Stimulated activated naive B cell treated with anti-CD40 and anti-IgM and Interleukin-4, amounts not matched to agents 10 μg/mL and 1 μg/mL and 100 μg/mL, for 72 hours (primary cell): ENCODE data around the gene FLRT1.

ENCODE experiments used
- ATAC-seq, 2 donors: fragments of 150-1000 bp; cut with Tn5 transposase; replicated peaks; 2 replicates each; pipeline ENCODE4 v1.10.0; 2021; ENCODE audit warnings: moderate library complexity in 1 of 2
- DNase-seq: peaks from one replicate; pipeline ENCODE4 v3.0.0; 2021
- H3K27ac Mint-ChIP-seq: one replicate; pipeline ENCODE4 v1.8.0; 2022; ENCODE audit warnings: mild to moderate bottlenecking, mixed read lengths
- H3K27me3 Mint-ChIP-seq, 2 donors: one replicate each; pipeline ENCODE4 v1.8.0; 2022; ENCODE audit warnings: mixed read lengths in 2 of 2
- H3K36me3 Mint-ChIP-seq, 2 donors: one replicate each; pipeline ENCODE4 v1.8.0; 2022; ENCODE audit warnings: mixed read lengths in 2 of 2, mild to moderate bottlenecking in 1 of 2
- H3K4me1 Mint-ChIP-seq, 2 donors: one replicate each; pipeline ENCODE4 v1.8.0; 2022; ENCODE audit warnings: mixed read lengths in 2 of 2, mild to moderate bottlenecking in 1 of 2
- H3K4me3 Mint-ChIP-seq, 2 donors: one replicate each; pipeline ENCODE4 v1.8.0; 2022; ENCODE audit warnings: mild to moderate bottlenecking in 2 of 2, mixed read lengths in 2 of 2, moderate library complexity in 1 of 2
- H3K9me3 Mint-ChIP-seq, 2 donors: one replicate each; pipeline ENCODE4 v1.8.0; 2022; ENCODE audit warnings: mixed read lengths in 2 of 2, mild to moderate bottlenecking in 1 of 2

The FLRT1 gene

DNA sequence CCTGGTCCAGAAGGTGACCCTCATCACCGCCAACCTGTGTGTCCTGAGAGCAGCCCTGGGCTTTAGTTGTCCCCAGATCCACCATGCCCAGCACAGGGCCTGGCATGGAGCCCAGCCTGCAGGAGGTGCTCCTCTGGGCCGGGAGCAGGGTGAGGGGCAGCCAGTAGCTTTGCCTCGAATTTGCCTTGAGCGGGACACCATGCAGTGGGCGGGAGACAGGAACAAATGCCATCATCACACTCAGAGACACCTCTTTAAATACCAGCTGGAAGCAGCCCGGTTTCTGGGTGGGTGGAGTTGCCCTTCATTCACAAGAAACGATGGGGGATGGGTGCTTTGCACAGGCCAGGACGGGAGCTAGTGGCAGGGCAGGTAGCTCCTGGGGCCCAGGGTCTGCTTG, 19.3 kb downstream of the FLRT1 start:
- Mint-ChIP-seq H3K27ac (no peak overlapping the region), H3K4me3 (no peak overlapping the region), H3K9me3 (no peaks in the 10 kb centered on the region), H3K27me3 (peaks cover 0 to 10% of the 10 kb centered on the region in 2 donors), H3K36me3 (no peaks in the 10 kb centered on the region), H3K4me1 (no peaks in the 10 kb centered on the region)
- DNase-seq (no peak), ATAC-seq (no peak)

DNA sequence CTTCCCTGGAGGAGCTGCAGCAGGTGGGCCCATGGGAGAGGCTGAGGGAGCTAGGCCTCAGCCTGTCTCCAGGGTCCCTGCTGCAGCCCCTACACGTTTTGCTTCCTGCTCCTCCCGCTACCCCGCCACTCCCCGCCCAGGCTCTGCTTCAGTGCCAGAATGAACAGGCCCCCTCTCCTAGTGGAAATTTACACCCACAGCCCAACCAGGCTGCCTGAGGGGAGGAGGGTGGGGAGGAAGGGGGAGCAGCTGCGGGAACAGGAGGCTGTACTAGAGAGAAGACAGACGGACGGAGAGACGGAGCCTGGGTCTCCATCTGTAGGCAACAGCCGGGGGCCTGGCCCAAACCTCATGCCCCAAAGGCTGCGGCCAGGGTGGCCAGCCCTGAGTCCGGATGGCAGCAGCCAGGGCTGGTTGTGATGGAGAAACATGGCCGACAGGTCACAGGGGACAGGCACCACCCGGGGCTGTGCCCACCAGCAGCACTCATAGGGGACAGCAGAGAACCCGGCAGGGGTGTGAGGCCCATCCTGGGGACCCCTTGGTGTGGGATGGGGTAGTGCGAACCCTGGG, 20.6 kb downstream of the FLRT1 start:
- Mint-ChIP-seq H3K4me1 (peaks cover 2 to 10% of the 10 kb centered on the region in 2 donors), H3K36me3 (no peaks in the 10 kb centered on the region), H3K27ac (no peak overlapping the region), H3K4me3 (no peak overlapping the region), H3K27me3 (peaks cover 4 to 22% of the 10 kb centered on the region in 2 donors), H3K9me3 (no peaks in the 10 kb centered on the region)
- ATAC-seq (no peak), DNase-seq (no peak)

DNA sequence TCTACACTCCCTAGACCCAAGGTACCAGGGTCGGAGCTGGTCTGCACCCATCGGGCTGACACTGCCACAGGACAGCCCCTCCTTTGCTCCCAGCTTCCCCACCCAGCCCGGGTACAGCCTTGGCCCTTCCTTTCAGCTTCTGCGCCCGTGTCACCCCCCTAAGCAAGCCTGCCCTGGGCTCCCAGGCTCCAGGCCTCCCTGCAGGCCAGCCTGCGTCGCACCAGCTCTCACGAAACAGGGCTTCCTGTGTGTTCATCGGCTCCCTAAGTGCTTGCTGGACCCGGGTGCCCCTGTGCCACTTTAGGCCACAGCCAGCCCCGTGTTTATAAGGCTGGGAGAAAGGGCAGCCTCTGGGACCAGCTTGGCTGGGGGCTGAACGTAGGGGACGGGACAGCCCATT, 21.1 kb downstream of the FLRT1 start:
- H3K9me3 Mint-ChIP-seq = no peaks in the 10 kb centered on the region
- no peak overlapping the region for H3K4me3 Mint-ChIP-seq
- ATAC-seq = no peak
- H3K27ac Mint-ChIP-seq = no peak overlapping the region
- H3K36me3 Mint-ChIP-seq = no peaks in the 10 kb centered on the region
- peaks cover 4 to 12% of the 10 kb centered on the region in 2 donors for H3K4me1 Mint-ChIP-seq
- DNase-seq = no peak
- H3K27me3 Mint-ChIP-seq = peaks cover 7 to 28% of the 10 kb centered on the region in 2 donors

DNA sequence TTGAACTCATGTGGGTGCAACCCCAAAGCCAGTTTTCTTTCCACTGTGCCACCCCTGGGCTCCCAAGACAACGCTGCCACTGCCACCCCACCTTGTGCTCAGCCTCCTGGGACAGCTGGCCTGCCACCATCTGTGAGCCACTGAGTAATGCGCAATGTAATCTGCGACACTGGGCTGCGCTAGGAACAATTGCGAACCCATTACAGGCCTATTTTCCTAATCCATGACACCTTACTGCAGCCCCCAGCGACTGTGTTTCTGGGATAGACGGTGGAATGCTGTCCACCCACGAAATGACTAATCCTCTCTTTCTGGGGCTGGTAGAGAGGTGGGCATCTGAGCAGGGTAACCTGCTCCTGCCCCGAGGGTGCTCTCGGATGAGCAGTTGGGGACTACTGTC, 22.2 kb downstream of the FLRT1 start:
- no peak overlapping the region for H3K4me3 Mint-ChIP-seq
- H3K4me1 Mint-ChIP-seq = peaks cover 7 to 12% of the 10 kb centered on the region in 2 donors
- DNase-seq = no peak
- no peak overlapping the region for H3K27ac Mint-ChIP-seq
- no peak for ATAC-seq
- no peaks in the 10 kb centered on the region for H3K9me3 Mint-ChIP-seq
- peaks cover 15 to 38% of the 10 kb centered on the region in 2 donors for H3K27me3 Mint-ChIP-seq
- H3K36me3 Mint-ChIP-seq = no peaks in the 10 kb centered on the region

DNA sequence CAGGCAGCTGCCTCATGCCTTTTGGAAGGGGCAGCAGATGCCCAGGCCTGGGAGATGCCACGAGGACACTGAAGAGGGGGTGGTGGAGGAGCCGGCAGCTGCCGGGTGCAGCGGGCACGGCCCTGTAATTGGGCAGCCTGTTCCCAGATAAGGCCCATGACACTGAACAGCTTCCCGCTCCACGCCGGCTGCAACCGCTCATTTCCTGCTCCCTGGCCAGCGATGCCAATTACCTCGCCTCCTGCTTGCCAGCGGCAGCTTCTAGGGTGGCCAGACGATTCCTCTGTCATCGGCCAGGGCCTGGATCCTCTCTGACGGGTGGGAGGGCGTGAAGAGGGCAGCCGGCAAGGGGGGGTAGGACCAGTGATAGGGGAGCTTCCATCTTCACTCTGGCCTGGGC, 22.8 kb downstream of the FLRT1 start:
- DNase-seq (no peak), ATAC-seq (no peak)
- H3K9me3 Mint-ChIP-seq = no peaks in the 10 kb centered on the region
- H3K36me3 Mint-ChIP-seq = no peaks in the 10 kb centered on the region
- peaks cover 7 to 12% of the 10 kb centered on the region in 2 donors for H3K4me1 Mint-ChIP-seq
- H3K27ac Mint-ChIP-seq = no peak overlapping the region
- peaks cover 16 to 42% of the 10 kb centered on the region in 2 donors for H3K27me3 Mint-ChIP-seq
- no peak overlapping the region for H3K4me3 Mint-ChIP-seq

DNA sequence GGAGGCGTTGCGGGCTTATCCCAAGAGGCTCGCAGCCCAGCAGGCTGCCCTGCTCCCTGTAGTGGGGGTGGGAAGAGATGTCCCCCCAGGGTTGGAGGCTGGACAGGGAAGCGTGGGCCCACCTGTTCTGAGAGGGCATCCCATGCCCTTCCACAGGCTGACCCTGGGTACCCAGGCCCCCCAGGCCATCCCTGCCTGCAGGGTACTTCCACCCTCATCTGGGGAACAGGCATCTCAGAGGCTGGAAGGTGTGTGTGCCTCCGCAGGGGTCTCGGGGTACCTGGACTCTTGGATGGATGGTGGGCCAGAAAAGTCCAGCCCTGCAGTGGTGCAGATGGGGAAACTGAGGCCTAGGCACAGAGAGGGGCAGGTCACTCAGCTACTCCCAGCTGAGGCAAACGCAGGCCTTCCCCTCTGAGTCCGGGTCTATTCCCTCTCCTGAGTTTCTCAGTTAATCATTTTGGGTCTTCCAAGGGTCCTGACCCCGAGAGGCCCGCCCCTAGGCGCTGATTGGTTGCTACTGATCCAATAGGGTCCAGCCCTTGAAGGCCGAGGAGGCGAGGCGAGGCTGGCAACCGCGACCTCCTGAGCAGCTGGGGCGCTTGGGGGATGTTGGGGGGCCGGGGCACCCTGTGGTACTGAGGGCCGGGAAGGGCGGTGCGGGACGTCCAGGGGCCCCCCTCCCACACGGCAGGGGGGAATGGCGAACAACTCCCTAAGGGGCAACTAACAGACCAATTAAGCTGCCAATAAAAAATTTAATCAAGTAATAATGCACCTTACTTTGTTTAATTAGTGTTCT, 23.8 kb downstream of the FLRT1 start:
- no peaks in the 10 kb centered on the region for H3K36me3 Mint-ChIP-seq
- H3K9me3 Mint-ChIP-seq = no peaks in the 10 kb centered on the region
- H3K27ac Mint-ChIP-seq = no peak overlapping the region
- DNase-seq (no peak), ATAC-seq (no peak)
- H3K4me3 Mint-ChIP-seq = no peak overlapping the region
- H3K4me1 Mint-ChIP-seq = peaks cover 7 to 12% of the 10 kb centered on the region in 2 donors
- H3K27me3 Mint-ChIP-seq = peaks cover 16 to 42% of the 10 kb centered on the region in 2 donors

DNA sequence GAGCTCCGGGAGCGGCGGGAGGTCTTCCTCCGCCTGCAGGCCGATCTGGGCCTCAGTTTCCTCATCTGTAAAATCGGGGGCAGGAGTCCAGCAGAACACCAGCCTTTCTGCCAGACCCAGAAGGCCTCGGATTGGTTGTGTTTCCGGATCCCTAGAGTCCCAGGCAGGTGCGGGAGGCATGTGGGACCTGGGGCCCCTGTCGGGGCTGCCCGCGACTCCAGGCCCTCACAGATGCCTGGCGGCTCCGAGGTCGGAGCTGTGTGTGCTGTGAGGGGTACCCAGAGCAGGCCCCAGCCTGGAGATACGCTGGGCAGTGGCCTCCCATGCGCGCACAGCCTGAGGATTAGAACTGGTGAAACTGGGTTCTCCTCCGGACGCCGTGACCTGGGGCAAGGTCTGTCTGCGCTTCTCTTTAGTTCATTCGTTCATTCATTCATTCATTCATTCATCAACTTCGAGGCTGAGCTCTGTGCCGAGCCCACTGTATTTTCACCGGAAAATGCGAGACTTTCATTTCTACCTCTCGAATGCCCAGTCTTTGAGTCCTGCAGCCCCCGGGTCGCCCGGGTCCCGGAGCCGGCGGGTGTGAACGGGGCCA, 24.6 kb downstream of the FLRT1 start:
- H3K27ac Mint-ChIP-seq = no peak overlapping the region
- no peaks in the 10 kb centered on the region for H3K36me3 Mint-ChIP-seq
- peaks cover 7 to 12% of the 10 kb centered on the region in 2 donors for H3K4me1 Mint-ChIP-seq
- peak overlapping the region; percentile 76 to 81 for H3K4me3 Mint-ChIP-seq
- H3K27me3 Mint-ChIP-seq = peaks cover 21 to 42% of the 10 kb centered on the region in 2 donors
- ATAC-seq (no peak), DNase-seq (no peak)
- H3K9me3 Mint-ChIP-seq = no peaks in the 10 kb centered on the region

DNA sequence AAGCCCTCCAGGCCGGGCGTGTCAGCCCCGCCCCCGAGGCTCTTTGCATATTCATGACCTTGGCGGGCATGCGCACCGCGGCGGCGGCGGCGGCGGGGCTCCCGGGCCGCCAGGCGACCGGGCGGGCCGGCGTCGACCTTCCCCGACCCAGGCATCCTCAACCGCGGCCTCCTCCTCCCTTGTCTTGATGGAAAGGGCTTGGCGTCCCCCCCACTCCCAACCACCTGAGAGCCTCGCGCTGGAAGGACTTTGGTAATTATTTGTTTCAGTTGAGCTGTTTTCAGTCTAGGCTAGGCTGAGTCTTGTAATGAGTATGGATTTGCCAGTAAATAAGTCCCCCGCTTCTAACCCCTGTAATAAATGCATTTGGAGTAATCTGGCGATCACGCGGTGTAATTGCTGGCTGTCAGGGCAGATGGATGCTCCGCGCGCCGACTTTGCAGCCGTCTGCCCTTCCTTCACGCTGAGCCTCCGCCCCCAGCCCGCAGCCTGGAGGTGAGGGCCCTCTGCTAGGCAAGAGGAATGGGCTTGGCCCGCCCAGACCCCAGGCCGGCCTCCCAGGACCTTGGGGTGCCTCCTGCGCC, 25.2 kb downstream of the FLRT1 start:
- Mint-ChIP-seq H3K27me3 (peaks cover 21 to 42% of the 10 kb centered on the region in 2 donors), H3K9me3 (no peaks in the 10 kb centered on the region), H3K27ac (no peak overlapping the region), H3K4me1 (peaks cover 7 to 12% of the 10 kb centered on the region in 2 donors), H3K4me3 (peak overlapping the region; percentile 80 to 81), H3K36me3 (no peaks in the 10 kb centered on the region)
- ATAC-seq = peak; percentile 85 to 87
- DNase-seq = peak; percentile 27

DNA sequence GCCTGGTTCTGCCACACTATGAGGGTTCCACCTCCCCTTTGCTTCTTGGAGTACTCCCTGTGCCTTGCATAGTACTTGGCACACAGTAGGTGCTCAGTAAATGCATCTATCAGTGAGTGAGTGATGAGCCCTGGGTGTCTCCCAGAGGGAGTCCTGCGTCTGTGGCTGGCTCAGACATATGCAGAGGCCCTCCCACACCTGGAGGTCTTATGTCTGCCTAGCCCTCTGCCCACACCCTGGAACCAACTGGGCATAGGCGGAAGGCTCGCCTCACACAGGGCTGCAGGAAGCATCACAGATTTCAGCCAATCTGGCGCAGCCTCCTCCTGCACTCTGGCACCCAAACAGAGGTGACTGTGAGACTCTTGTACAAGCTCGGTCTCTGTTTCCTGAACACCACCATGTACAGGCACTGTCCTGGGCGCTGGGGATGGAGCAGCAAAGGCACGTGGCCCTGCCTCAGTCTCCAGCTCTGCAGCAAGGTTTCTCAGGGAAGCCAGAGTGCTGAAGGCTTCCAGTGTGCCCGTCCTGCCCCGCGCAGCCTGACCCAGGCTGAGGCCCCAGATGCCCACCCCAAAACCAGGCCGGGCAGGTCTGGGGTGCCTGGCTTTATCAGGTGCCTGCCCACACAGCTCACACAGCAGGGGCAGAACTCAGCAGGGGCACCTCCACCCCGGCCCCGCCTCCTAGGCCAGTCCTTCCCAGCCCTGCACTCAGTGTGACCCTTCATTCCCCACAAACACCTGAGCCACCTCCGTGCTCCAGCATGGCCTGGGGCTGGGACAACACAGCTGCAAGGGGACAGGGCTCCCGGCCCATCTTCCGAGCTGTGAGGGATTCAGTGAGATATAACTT, 26.7 kb downstream of the FLRT1 start:
- Mint-ChIP-seq H3K9me3 (no peaks in the 10 kb centered on the region), H3K27ac (no peak overlapping the region), H3K36me3 (no peaks in the 10 kb centered on the region), H3K4me1 (peaks cover 7 to 12% of the 10 kb centered on the region in 2 donors), H3K4me3 (peak overlapping the region; percentile 44 to 53), H3K27me3 (peaks cover 21 to 42% of the 10 kb centered on the region in 2 donors)
- no peak for ATAC-seq
- no peak for DNase-seq

DNA sequence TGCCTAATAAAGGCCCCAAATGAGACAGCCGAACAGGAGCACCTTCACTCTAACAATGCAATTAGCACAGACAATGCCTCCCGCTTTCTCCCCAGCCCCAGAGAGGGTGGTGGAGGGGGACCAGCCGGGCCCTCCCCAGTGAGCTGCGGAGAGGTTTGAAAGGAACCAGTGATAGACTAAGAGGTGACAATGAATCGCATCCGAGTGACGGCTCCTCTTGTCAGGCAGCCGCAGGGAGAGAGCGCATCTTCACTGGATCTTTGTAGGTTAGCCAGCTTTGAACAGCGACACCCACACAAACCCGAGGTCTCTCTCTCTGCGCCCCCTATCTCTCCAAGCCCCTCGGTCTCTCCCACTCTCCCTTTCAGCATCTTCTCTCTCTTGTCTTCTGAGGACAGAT, 28.0 kb downstream of the FLRT1 start:
- Mint-ChIP-seq H3K27ac (no peak overlapping the region), H3K4me3 (no peak overlapping the region), H3K4me1 (peaks cover 7 to 12% of the 10 kb centered on the region in 2 donors), H3K36me3 (no peaks in the 10 kb centered on the region), H3K27me3 (peaks cover 21 to 38% of the 10 kb centered on the region in 2 donors), H3K9me3 (no peaks in the 10 kb centered on the region)
- DNase-seq = no peak
- ATAC-seq = no peak

DNA sequence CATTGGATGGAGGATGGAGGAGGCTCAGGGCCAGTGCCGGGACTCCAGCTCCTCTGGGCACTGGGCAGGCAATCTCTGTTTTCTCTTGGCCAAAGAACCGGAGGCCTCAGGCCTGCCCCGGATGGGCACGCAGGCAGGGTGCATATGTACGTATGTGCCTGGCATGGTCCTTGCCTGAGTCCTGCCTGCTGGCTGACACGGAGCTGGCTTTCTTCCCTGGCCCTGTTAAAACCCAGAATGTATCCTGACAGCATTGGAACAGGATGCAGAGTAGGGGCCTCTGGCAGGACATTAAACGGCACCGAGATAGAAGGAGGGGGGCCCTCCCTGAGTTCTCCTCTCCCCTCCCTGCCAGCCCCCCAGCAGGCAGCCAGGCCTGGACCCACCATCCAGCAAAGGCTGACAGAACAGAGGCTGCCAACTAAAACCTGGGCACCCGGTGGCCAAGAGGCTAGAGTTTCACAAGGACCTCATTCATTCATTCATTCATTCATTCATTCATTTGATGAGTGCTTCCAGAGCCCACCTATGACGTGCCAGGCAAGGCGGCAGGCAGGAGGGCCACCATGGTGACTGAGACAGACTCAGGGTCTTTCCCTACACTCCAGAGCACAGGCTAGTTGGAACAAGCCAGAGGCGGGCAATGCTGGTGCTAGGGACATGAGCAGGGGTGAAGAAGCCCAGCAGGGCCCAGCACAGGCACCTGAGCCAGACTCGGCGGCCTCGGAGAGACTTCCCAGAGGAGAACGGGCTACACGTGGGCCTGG, 28.8 kb downstream of the FLRT1 start:
- Mint-ChIP-seq H3K27ac (no peak overlapping the region), H3K27me3 (peaks cover 21 to 33% of the 10 kb centered on the region in 2 donors), H3K9me3 (no peaks in the 10 kb centered on the region), H3K4me3 (no peak overlapping the region), H3K4me1 (peaks cover 7 to 12% of the 10 kb centered on the region in 2 donors), H3K36me3 (no peaks in the 10 kb centered on the region)
- no peak for DNase-seq
- ATAC-seq = no peak

DNA sequence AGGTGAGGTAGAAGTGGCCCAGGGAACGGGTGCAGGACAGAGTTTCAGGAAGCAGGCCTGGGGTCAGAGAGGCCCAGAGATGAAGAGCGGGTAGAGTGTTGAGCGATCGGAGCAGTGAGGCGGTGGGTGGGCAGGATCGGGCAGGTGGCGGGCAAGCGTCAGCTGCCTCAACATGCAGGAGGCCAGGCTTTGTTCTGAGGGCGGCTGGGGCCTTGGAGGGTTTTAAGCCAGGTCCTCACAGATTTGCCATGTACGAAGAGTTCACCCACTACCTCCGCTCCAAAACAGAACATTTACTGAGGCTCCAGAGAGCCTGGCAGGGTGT, 29.4 kb downstream of the FLRT1 start:
- Mint-ChIP-seq H3K9me3 (no peaks in the 10 kb centered on the region), H3K36me3 (no peaks in the 10 kb centered on the region), H3K27ac (no peak overlapping the region), H3K27me3 (peaks cover 21 to 31% of the 10 kb centered on the region in 2 donors), H3K4me1 (peaks cover 7 to 12% of the 10 kb centered on the region in 2 donors), H3K4me3 (no peak overlapping the region)
- ATAC-seq = no peak
- no peak for DNase-seq

DNA sequence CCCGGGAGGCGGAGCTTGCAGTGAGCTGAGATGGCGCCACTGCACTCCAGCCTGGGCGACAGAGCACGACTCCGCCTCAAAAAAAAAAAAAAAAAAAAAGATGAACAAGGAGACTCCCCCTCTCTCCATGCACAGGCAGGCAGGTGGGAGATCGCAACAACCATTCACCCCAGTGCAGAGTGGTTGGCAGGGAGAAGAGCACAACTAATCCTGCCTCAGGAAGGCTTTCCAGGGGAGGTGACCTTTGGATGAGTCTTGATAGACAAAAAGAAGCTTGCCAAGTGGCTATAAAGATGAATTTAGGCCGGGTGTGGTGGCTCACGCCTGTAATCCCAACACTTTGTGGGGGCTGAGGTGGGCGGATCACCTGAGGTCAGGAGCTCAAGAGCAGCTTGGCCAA, 30.0 kb downstream of the FLRT1 start:
- DNase-seq (no peak), ATAC-seq (no peak)
- Mint-ChIP-seq H3K27ac (no peak overlapping the region), H3K4me3 (no peak overlapping the region), H3K27me3 (peaks cover 21 to 25% of the 10 kb centered on the region in 2 donors), H3K36me3 (no peaks in the 10 kb centered on the region), H3K4me1 (peaks cover 7 to 8% of the 10 kb centered on the region in 2 donors), H3K9me3 (no peaks in the 10 kb centered on the region)
